DOHH2 (cell line): Measurements from ENCODE around the gene NAXD.

Source experiments
- H3F3A ChIP-seq: fragments of 200-600 bp; sonication (generic), shearing (Covaris generic); 2 replicates; pipeline ENCODE4 v1.6.0; 2016; ENCODE audit warnings: antibody characterized with exemption, mild to moderate bottlenecking; ENCODE audit not compliant: control insufficient read depth, insufficient read depth
- H3K27ac ChIP-seq: fragments of 200-600 bp; sonication (generic); 2 replicates; pipeline ENCODE4 v1.5.1; 2014; ENCODE audit warnings: low read depth, mild to moderate bottlenecking, low read length, moderate library complexity
- H3K27me3 ChIP-seq: fragments of 200-600 bp; sonication (generic); 2 replicates; pipeline ENCODE4 v1.6.1; 2014; ENCODE audit warnings: mild to moderate bottlenecking, low read length, mixed read lengths; ENCODE audit not compliant: control insufficient read depth
- H3K36me3 ChIP-seq: fragments of 200-600 bp; sonication (generic); 2 replicates; pipeline ENCODE4 v1.6.1; 2014; ENCODE audit warnings: mild to moderate bottlenecking, low read length, moderate library complexity, mixed read lengths; ENCODE audit not compliant: control insufficient read depth
- H3K4me1 ChIP-seq: fragments of 200-600 bp; sonication (generic); 2 replicates; pipeline ENCODE4 v1.6.1; 2014; ENCODE audit warnings: mild to moderate bottlenecking, low read length, mixed read lengths; ENCODE audit not compliant: control insufficient read depth
- H3K4me2 ChIP-seq: fragments of 200-600 bp; sonication (generic); 2 replicates; pipeline ENCODE4 v1.6.0; 2014; ENCODE audit warnings: mild to moderate bottlenecking, low read length, moderate library complexity
- H3K4me3 ChIP-seq: fragments of 200-600 bp; sonication (generic); 2 replicates; pipeline ENCODE4 v1.5.1; 2014; ENCODE audit warnings: mild to moderate bottlenecking, low read length, mixed read lengths
- H3K79me2 ChIP-seq: fragments of 200-600 bp; sonication (generic); 2 replicates; pipeline ENCODE4 v1.6.1; 2014; ENCODE audit warnings: mild to moderate bottlenecking, low read length, mixed read lengths; ENCODE audit not compliant: control insufficient read depth
- H3K9me2 ChIP-seq: fragments of 200-600 bp; sonication (generic); replicated peaks from 2 replicates; pipeline ENCODE4 v1.6.1; 2014; ENCODE audit warnings: mild to moderate bottlenecking, low read length, mixed read lengths; ENCODE audit not compliant: control insufficient read depth
- H3K9me3 ChIP-seq: fragments of 200-600 bp; sonication (generic); 2 replicates; pipeline ENCODE4 v1.6.1; 2014; ENCODE audit warnings: antibody characterized with exemption, low read length, mixed read lengths; ENCODE audit not compliant: control insufficient read depth, insufficient read depth
- H4K20me1 ChIP-seq: fragments of 200-600 bp; sonication (generic); 2 replicates; pipeline ENCODE4 v1.6.0; 2014; ENCODE audit warnings: low read depth, mild to moderate bottlenecking, antibody characterized with exemption, low read length, moderate library complexity; ENCODE audit not compliant: control insufficient read depth, insufficient read depth
- EZH2phosphoT487 ChIP-seq: fragments of 200-600 bp; sonication (generic); IDR thresholded peaks from 2 replicates; pipeline ENCODE4 v1.6.1; 2017; ENCODE audit warnings: borderline replicate concordance, mild to moderate bottlenecking, antibody characterized with exemption, low read length, moderate library complexity, mixed read lengths
- TF ChIP-seq, protein P1 (sequence below): fragments of 200-600 bp; sonication (generic); IDR thresholded peaks from one replicate; pipeline ENCODE4 v1.5.1; 2014; ENCODE audit warnings: antibody characterized with exemption, mild to moderate bottlenecking, low read depth, low read length; ENCODE audit not compliant: poor library complexity, severe bottlenecking

Gene NAXD

DNA sequence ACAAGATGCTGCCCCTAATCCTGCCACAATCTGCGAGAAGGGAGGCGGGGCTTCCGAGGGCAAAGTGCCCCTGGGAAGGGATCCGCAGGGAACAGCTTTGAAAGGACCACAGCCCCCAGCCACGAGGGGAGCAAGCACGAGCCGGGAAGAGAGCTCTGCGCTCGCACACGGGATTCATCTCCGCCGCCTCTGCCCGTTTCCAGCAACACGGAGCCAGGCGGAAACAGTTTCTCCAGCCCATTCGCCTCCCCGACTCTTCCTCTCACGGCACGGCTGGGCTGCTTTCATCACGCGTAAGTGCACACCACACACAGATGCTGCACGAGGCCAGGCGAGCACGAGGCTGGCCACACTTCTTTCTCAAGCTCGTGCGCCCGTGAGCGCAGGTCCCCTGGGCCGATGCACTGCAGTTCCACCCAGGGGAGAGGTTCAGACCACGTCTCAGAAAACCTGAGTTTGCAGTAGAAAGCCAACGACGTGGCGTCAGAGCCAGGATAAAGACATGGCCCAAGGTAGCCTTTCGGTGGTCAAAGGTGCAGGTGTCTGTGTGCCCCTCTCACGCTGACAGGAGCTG, 33.6 kb downstream of the NAXD start:
- TF ChIP-seq, protein P1, sequence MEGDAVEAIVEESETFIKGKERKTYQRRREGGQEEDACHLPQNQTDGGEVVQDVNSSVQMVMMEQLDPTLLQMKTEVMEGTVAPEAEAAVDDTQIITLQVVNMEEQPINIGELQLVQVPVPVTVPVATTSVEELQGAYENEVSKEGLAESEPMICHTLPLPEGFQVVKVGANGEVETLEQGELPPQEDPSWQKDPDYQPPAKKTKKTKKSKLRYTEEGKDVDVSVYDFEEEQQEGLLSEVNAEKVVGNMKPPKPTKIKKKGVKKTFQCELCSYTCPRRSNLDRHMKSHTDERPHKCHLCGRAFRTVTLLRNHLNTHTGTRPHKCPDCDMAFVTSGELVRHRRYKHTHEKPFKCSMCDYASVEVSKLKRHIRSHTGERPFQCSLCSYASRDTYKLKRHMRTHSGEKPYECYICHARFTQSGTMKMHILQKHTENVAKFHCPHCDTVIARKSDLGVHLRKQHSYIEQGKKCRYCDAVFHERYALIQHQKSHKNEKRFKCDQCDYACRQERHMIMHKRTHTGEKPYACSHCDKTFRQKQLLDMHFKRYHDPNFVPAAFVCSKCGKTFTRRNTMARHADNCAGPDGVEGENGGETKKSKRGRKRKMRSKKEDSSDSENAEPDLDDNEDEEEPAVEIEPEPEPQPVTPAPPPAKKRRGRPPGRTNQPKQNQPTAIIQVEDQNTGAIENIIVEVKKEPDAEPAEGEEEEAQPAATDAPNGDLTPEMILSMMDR = no peak
- TF ChIP-seq EZH2phosphoT487 = no peak
- no peaks in the 10 kb centered on the region for H4K20me1 ChIP-seq
- no peaks in the 10 kb centered on the region for H3K9me2 ChIP-seq
- no peaks in the 10 kb centered on the region for H3K9me3 ChIP-seq
- H3K4me2 ChIP-seq = no peak overlapping the region
- H3K4me1 ChIP-seq = peaks cover 12% of the 10 kb centered on the region
- H3K79me2 ChIP-seq = no peaks in the 10 kb centered on the region
- H3K27me3 ChIP-seq = no peaks in the 10 kb centered on the region
- H3F3A ChIP-seq = no peaks in the 10 kb centered on the region
- H3K4me3 ChIP-seq = no peak overlapping the region
- H3K27ac ChIP-seq = no peak overlapping the region
- peaks cover 47% of the 10 kb centered on the region for H3K36me3 ChIP-seq

DNA sequence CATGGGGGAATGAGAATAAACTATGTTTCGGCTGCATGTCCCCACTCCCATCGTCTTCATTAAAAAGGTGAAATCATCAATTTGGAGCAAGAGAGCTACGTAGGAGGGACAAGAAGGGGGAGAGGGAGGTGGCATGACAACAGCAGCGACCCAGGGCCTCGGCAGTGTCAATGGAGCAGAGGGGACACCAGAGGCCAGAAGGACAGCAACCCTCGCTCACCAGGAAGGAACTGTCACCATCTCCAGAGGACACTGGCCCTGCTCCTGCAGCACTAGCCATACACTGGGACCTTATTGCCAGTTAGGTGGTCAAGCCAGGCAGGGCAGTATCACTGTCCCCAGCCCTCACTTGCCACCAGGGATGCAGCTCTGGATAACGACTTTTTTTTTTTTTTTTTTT, 34.2 kb downstream of the NAXD start:
- TF ChIP-seq, protein P1 = no peak
- TF ChIP-seq EZH2phosphoT487 = no peak

GRCh38 chr13:110650436-110650835, 35.1 kb downstream of the NAXD start:
- no peaks in the 10 kb centered on the region for H3K27me3 ChIP-seq
- H3F3A ChIP-seq = no peaks in the 10 kb centered on the region
- peaks cover under 1% of the 10 kb centered on the region; the same call in 1 of the 2 replicates for H3K4me1 ChIP-seq
- H3K27ac ChIP-seq = no peak overlapping the region
- no peaks in the 10 kb centered on the region for H4K20me1 ChIP-seq
- H3K4me2 ChIP-seq = no peak overlapping the region
- H3K9me2 ChIP-seq = no peaks in the 10 kb centered on the region
- H3K36me3 ChIP-seq = peaks cover 39% of the 10 kb centered on the region
- no peak overlapping the region for H3K4me3 ChIP-seq
- H3K9me3 ChIP-seq = no peaks in the 10 kb centered on the region
- TF ChIP-seq EZH2phosphoT487 = no peak
- TF ChIP-seq, protein P1 = no peak
- H3K79me2 ChIP-seq = no peaks in the 10 kb centered on the region

More for the DNA sequence above, 34.2 kb downstream of the NAXD start:
- no peaks in the 10 kb centered on the region for H3K27me3 ChIP-seq
- no peak overlapping the region for H3K27ac ChIP-seq
- H3F3A ChIP-seq = no peaks in the 10 kb centered on the region
- H3K4me3 ChIP-seq = no peak overlapping the region
- no peaks in the 10 kb centered on the region for H3K79me2 ChIP-seq
- peaks cover 43% of the 10 kb centered on the region for H3K36me3 ChIP-seq
- peaks cover 8% of the 10 kb centered on the region for H3K4me1 ChIP-seq
- H4K20me1 ChIP-seq = no peaks in the 10 kb centered on the region
- no peaks in the 10 kb centered on the region for H3K9me3 ChIP-seq
- no peak overlapping the region for H3K4me2 ChIP-seq
- no peaks in the 10 kb centered on the region for H3K9me2 ChIP-seq
